GM21423 (cell line): Measurements from ENCODE around the gene LGALS7B.
"Not testable (repeated sequence)": the region's sequence is repeated elsewhere in the genome, so short reads cannot be mapped to it uniquely, and the experiment has no call there.

ENCODE experiments used
- ATAC-seq: cut with Tn5 transposase; IDR thresholded peaks from one replicate; pipeline ENCODE4 v1.9.1; 2021; ENCODE audit warnings: mild to moderate bottlenecking, moderate library complexity; ENCODE audit not compliant: unreplicated experiment

Gene LGALS7B

GRCh38 chr19:38769635-38770211 is 19.3 kb upstream of the LGALS7B start:
- ATAC-seq: peak; percentile 68

GRCh38 chr19:38770228-38770948 is 18.6 kb upstream of the LGALS7B start:
- ATAC-seq: not testable (repeated sequence)

GRCh38 chr19:38770949-38771275 is 18.1 kb upstream of the LGALS7B start:
- ATAC-seq: peak; percentile 64

DNA sequence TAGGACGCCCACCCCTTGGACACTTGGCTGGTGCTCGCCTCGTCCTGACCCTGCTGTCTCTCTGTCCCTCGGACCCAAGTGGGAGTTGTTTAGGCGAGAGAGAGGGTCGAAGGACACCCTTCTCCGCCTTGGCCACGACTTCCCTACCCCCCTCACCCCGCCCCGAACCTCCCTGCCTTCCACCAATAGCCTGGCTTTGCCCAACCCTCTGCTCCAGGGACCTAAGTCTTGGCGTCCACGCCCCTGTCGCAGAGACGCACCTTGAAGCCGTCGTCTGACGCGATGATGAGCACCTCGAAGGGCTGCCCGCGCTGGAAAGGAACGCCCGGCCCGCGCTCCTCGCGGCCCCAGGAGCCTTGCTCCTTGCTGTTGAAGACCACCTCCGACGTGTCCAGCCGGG is 17.4 kb upstream of the LGALS7B start:
- ATAC-seq: not testable (repeated sequence)

GRCh38 chr19:38773469-38774177 is 15.4 kb upstream of the LGALS7B start, which contains the start of gene LGALS7:
TSS of gene LGALS7 (minus strand) at chr19:38773517. CDS start at chr19:38773492, 25 bp downstream.
- ATAC-seq: no peak

DNA sequence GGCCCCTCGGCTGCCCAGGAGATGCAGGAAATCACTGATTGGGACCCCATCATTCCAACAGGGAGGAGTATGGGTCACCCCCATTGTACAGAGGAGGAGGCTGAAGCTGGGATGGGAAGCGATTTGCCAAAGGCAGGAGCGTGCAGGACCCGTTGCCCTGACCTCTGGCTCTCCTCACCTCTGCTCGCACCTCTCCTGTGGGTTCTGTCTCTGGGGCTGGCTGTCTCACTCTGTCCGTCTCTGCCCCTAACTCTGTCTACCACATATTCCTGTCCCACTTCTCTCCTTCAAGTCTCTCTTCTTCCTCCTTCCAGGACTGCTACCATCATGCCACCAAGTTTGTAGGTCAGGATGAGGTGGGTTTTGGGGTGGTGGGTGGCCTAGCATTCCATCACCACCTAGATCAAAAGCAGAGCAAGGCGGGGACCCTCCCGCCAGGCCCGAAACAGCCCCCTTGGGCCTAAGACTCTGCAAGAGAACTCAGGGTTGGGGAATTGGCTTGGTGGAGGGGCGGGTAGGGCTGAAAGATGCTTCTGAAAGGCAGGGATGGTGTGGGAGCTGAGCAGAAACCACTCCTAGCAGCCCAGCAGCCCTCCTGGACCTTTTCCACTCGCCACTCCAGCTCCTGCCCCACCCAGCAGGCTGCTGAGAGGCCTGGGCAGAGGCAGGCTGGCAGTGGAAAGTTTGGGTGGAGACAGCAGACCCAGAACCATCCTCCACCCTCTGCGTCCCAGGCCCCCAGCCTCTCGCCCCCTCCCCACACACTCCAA is 14.6 kb upstream of the LGALS7B start:
- ATAC-seq: no peak

DNA sequence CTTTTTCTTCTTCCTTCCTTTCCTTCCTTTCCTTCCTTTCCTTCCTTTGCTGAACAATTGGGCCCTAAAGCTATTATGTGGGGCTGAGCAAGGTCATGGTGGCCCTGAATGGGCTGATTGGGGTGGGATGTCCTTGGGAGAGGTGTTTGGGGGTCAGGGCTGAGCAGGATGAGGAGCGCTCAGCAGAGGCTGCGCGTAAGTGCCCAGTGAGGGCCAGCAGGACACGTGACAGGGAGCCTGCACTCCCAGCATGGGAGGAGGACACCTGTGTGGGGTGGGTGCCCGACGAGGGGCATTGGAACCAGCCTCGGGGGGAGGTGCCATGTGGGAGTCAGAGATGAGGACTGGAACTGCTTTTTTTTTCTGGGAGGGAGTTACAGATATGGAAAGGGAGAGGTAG is 10.3 kb upstream of the LGALS7B start:
- no peak for ATAC-seq

GRCh38 chr19:38780443-38780842 is 8.6 kb upstream of the LGALS7B start:
- ATAC-seq: no peak

DNA sequence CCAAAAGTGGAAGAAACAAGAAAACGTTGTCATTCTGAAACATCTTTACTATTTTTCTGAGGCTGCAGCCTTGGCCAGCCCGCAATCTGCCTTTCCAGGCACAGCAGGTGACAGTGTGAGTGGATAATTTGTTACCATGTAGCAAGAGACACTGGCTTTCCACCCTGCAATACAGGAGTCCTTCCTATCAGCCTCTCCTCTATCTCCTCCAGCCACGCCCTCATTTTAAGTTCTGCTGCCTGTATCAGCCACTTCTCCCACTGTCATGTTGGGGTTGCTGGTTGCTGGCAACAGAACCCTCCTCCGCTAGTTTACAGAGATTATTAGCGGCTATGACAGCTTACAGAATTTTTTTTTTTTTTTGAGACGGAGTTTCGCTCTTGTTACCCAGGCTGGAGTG is 7.9 kb upstream of the LGALS7B start:
- no peak for ATAC-seq

GRCh38 chr19:38782212-38782611 is 6.8 kb upstream of the LGALS7B start:
- not testable (repeated sequence) for ATAC-seq

- ATAC-seq: no peak
Observed at GRCh38 chr19:38784224-38784623, 4.8 kb upstream of the LGALS7B start.

GRCh38 chr19:38785187-38785699 is 3.8 kb upstream of the LGALS7B start:
- ATAC-seq: no peak

- ATAC-seq: not testable (repeated sequence)
Observed at GRCh38 chr19:38786061-38786460, 2.9 kb upstream of the LGALS7B start.

DNA sequence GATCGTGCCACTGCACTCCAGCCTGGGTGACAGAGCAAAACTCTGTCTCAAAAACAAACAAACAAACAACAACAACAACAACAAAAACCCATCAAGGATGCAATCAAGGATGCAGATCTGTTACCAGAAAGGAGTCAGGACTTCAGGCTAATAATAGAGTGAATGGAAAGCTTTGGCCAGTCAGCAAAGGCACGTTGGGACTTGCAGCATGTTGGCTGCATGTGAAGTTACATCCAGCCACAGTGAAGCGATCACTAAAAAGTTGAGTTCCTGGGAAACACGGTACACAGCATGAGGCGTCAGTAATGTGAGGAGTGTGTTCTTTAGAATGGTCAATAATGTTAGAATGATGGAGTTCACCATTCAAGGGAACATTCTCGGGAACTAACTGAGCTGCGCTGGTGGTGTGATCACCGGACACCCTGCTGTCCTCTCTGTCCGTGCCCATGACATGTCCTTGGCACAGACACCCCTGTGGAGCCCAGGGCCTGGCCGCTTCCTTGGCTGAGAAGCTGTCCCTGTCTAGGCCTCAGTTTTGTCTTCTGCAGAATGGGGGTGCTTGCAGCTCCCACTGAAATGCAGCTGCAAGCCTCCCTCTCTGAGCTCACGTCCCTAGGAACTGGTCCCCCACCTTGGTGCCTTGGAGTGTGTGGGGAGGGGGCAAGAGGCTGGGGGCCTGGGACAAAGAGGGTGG is 2.3 kb upstream of the LGALS7B start:
- ATAC-seq: no peak

- ATAC-seq: not testable (repeated sequence)
Observed at GRCh38 chr19:38790507-38791403, 1.8 kb downstream of the LGALS7B start.

DNA sequence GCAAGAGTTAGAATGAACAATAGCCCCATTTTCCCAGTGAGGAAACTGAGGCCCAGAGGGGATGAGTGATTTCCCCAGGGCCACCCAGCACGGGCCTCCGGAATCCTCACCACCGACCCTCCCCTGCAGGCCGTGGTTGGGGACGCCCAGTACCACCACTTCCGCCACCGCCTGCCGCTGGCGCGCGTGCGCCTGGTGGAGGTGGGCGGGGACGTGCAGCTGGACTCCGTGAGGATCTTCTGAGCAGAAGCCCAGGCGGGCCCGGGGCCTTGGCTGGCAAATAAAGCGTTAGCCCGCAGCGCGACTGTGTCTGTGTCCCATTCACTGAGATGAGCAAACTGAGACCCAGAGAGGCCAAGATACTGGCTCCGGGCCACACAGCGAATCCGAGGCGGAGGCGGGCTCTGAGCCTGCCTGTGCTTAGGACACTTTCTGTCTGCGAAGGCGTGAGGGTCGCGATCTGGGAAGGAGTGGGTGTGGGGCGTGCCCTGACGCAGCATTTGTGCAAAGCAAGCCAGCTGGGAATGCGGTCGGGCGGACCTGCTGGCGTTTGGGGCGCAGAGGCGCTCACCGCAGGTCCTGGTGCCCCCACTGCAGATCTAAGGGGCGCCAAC is 2.6 kb downstream of the LGALS7B start:
- ATAC-seq: peak; percentile 73

- no peak for ATAC-seq
Observed at GRCh38 chr19:38792250-38793111, 3.5 kb downstream of the LGALS7B start.

DNA sequence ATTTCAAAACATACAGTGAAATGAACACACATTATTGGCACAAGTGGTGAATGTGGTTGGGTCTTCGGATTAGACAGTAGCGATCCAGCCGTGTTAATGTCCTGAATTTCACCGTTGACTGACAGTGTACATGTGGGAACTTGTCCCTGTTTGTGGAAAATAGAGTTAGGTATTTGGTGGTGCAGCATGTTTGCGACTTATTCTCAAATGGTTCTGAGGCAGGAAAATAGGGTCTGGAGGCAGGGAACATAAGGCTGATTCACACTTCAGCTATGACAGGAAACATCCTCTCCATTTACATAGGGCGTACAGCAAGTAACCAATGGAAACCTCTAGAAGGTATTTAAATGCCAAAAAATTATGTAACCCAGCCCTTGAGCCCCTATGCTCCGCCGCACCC is 4.2 kb downstream of the LGALS7B start:
- no peak for ATAC-seq
